Head of caudate nucleus (tissue), 42 donors: Measurements from ENCODE around the gene ZNF629.

Source experiments
- DNase-seq, 42 donors: peaks; one replicate each; pipeline versions ENCODE4 v3.0.0 to v3.0.0-alpha.2; 2020 to 2021; ENCODE audit warnings: mixed read lengths in 7 of 42
- intact Hi-C: fragments of 100-400 bp; cut with DNase I; formaldehyde crosslinking; loops from one replicate; pipeline ENCODE4 v1.15.0; 2022

The ZNF629 gene

GRCh38 chr16:30738984-30739951, 47.7 kb downstream of the ZNF629 start:
- DNase-seq = peak in 1 of 42 donors; percentile 35
- intact Hi-C loops = no loop called here

GRCh38 chr16:30737794-30738648, 49.0 kb downstream of the ZNF629 start:
- no peak for DNase-seq
- intact Hi-C loops = no loop called here

GRCh38 chr16:30736995-30737793, 49.8 kb downstream of the ZNF629 start:
- intact Hi-C loops = no loop called here
- DNase-seq = no peak

GRCh38 chr16:30731411-30731810, 55.6 kb downstream of the ZNF629 start:
- no peak for DNase-seq
- intact Hi-C loops = no loop called here

- intact Hi-C loops = no loop called here
- peak in 4 of 42 donors; percentile 15 to 42 (median 26) for DNase-seq
These were observed 57.9 kb downstream of the ZNF629 start for GRCh38 chr16:30728899-30729672.
